K562 (cell line): Measurements from ENCODE around the gene CPED1. TPM values are rescaled to one million over a fixed set of nuclear protein-coding genes. Genes with fewer than 3 reads are reported as not detected.
A peak's percentile ranks its signal among the peaks of the same experiment; 100 is the strongest.

Experiments used
- BHLHE40 ChIP-seq: IDR thresholded peaks from 2 replicates; pipeline ENCODE4 v1.6.1; 2011; ENCODE audit warnings: low read length, improper control_type of control experiment
- BRD9 ChIP-seq: fragments of 450-650 bp; IDR thresholded peaks from 2 replicates; pipeline ENCODE4 v1.6.1; 2018; ENCODE audit warnings: low read depth; ENCODE audit not compliant: partially characterized antibody
- FIP1L1 ChIP-seq: fragments of 200-400 bp; formaldehyde crosslinking; IDR thresholded peaks from 2 replicates; pipeline ENCODE4 v1.6.1; 2018; ENCODE audit warnings: mild to moderate bottlenecking, low read depth, low read length; ENCODE audit not compliant: poor library complexity, severe bottlenecking
- HDAC1 ChIP-seq, 2 experiments: fragments of 450-650 bp; IDR thresholded peaks; 2 replicates each; pipeline ENCODE4 v1.6.1; 2016 to 2017; ENCODE audit warnings: inconsistent platforms in 1 of 2, mild to moderate bottlenecking in 1 of 2, moderate library complexity in 1 of 2
- HLTF ChIP-seq: fragments of 450-650 bp; IDR thresholded peaks from 2 replicates; pipeline ENCODE4 v1.6.1; 2016
- HMGN3 ChIP-seq: IDR thresholded peaks from 2 replicates; pipeline ENCODE4 v1.6.1; 2011; ENCODE audit warnings: borderline replicate concordance, low read depth, mild to moderate bottlenecking, mixed read lengths, low read length; ENCODE audit not compliant: insufficient read length; ENCODE audit errors: extremely low read depth
- IFI16 ChIP-seq: fragments of 250-450 bp; sonication (Bioruptor Pico); IDR thresholded peaks from 2 replicates; pipeline ENCODE4 v2.1.2; 2022; ENCODE audit warnings: mild to moderate bottlenecking, inconsistent platforms
- KHSRP ChIP-seq: fragments of 450-650 bp; IDR thresholded peaks from 2 replicates; pipeline ENCODE4 v1.6.1; 2017
- NFE2 ChIP-seq: IDR thresholded peaks from 2 replicates; pipeline ENCODE4 v1.6.1; 2014; ENCODE audit warnings: antibody characterized with exemption, low read depth
- NRF1 ChIP-seq, 2 experiments: fragments of 450-650 bp; IDR thresholded peaks in 1 of 2; conservative IDR thresholded peaks in 1 of 2; 2 replicates each; pipeline ENCODE4 v1.6.1; 2014; ENCODE audit warnings: mild to moderate bottlenecking in 2 of 2
- POLR2AphosphoS5 ChIP-seq: IDR thresholded peaks from 2 replicates; pipeline ENCODE4 v1.6.1; 2011; ENCODE audit warnings: mild to moderate bottlenecking, low read depth, low read length, moderate library complexity; ENCODE audit not compliant: control insufficient read depth, insufficient read depth
- RAD21 ChIP-seq, 2 experiments: fragments of 250-450 bp in 1 of 2; fragments of 450-650 bp in 1 of 2; sonication (Bioruptor Pico) in 1 of 2; formaldehyde crosslinking in 1 of 2; IDR thresholded peaks in 1 of 2; conservative IDR thresholded peaks in 1 of 2; 2 replicates each; pipeline versions ENCODE4 v1.4.0 to v1.8.0; 2020 to 2022; ENCODE audit warnings: mild to moderate bottlenecking in 2 of 2, moderate library complexity in 1 of 2
- RBM17 ChIP-seq: fragments of 200-400 bp; formaldehyde crosslinking; IDR thresholded peaks from 2 replicates; pipeline ENCODE4 v1.6.1; 2017; ENCODE audit warnings: low read depth, mild to moderate bottlenecking, low read length, borderline replicate concordance
- RFX7 ChIP-seq: fragments of 250-450 bp; sonication (Bioruptor Pico); IDR thresholded peaks from 2 replicates; pipeline ENCODE4 v1.5.1; 2021; ENCODE audit warnings: mild to moderate bottlenecking
- SMARCC2 ChIP-seq: fragments of 450-650 bp; IDR thresholded peaks from 2 replicates; pipeline ENCODE4 v1.6.1; 2017; ENCODE audit warnings: antibody characterized with exemption, moderate library complexity, mild to moderate bottlenecking, low read depth
- SP1 ChIP-seq: sonication (generic); formaldehyde crosslinking; IDR thresholded peaks from 2 replicates; pipeline ENCODE4 v1.8.1; 2022; ENCODE audit warnings: mild to moderate bottlenecking, missing genetic modification reagents
- SUPT5H ChIP-seq: fragments of 450-650 bp; IDR thresholded peaks from 2 replicates; pipeline ENCODE4 v1.6.1; 2016
- TEAD2 ChIP-seq: fragments of 450-650 bp; IDR thresholded peaks from 2 replicates; pipeline ENCODE4 v1.6.1; 2016; ENCODE audit warnings: missing genetic modification characterization, control low read depth, missing compliant biosample characterization
- ZFPM2 ChIP-seq: fragments of 250-450 bp; sonication (Bioruptor Pico); IDR thresholded peaks from 2 replicates; pipeline ENCODE4 v1.5.1; 2022; ENCODE audit warnings: mild to moderate bottlenecking
- ZNF57 ChIP-seq: fragments of 450-650 bp; formaldehyde crosslinking; IDR thresholded peaks from 2 replicates; pipeline ENCODE4 v1.4.0; 2020; ENCODE audit warnings: mild to moderate bottlenecking, moderate library complexity
- ZNF77 ChIP-seq: fragments of 250-450 bp; sonication (Bioruptor Pico); IDR thresholded peaks from 2 replicates; pipeline ENCODE4 v1.5.0; 2020
- polyA plus RNA-seq, 8 experiments: library from polyadenylated mRNA; depleted of rRNA in 4 of 8; stranded (reverse) in 5 of 8; unstranded in 3 of 8; fragments of >200 nt; fragmentation: Nextera tagmentation in 2 of 8; fragmentation: Illumina TruSeq in 1 of 8; extraction: Ambion mirVana in 2 of 8; extraction: Trizol in 1 of 8; gene quantifications; 2 replicates each; pipeline versions ENCODE4 v1.2.1 to v1.2.3, GENCODE V29; 2011 to 2014; ENCODE audit warnings: inconsistent platforms in 1 of 8, missing spikeins in 1 of 8
- total RNA-seq, 7 experiments: library from RNA; depleted of rRNA in 6 of 7; stranded (reverse); fragments of >200 nt in 6 of 7; fragmentation: Illumina TruSeq in 2 of 7; extraction: Trizol in 2 of 7; gene quantifications; 2 replicates each; pipeline versions ENCODE4 v1.2.1 to v1.2.3, GENCODE V29; 2011 to 2021; ENCODE audit warnings: low replicate concordance in 1 of 7
- TF ChIP-seq, protein P1 (sequence below): fragments of 250-450 bp; sonication (Bioruptor Pico); IDR thresholded peaks from 2 replicates; pipeline ENCODE4 v1.4.0; 2020
- TF ChIP-seq, protein P2 (sequence below): fragments of 250-450 bp; sonication (Bioruptor Pico); IDR thresholded peaks from 2 replicates; pipeline ENCODE4 v1.4.0; 2020; ENCODE audit warnings: mild to moderate bottlenecking, moderate library complexity, borderline replicate concordance
- TF ChIP-seq, protein P3 (sequence below): IDR thresholded peaks from 2 replicates; pipeline ENCODE4 v1.6.1; 2014; ENCODE audit warnings: antibody characterized with exemption

CPED1 gene
- total and polyA plus RNA-seq, 9 of the 15 experiments (the other 6 are each of a cell fraction or from before 2014, with no cell fraction given) = 195 to 393 (median 290) TPM

DNA sequence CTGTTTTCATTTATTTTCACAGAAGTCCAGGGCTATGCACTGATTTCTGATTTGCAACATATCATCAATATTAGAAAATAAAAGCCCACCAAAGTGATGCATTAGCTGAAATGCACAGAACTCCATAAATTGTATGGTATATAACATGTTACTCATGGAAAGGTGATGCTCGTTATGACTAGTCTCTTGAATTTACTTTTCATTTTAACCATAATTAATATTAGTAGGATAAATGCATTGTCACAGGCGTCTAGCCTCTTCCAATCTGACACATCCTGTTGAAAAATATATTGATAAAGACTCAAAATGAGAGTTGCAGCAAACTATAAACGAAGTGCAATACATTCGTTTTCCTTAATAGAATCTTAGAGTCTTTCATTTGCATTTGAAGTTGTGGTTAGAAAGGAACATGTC, 92.4 kb downstream of the CPED1 start (continued):
- TF ChIP-seq SP1 (CRISPR knock-in tag) (no peak; the same call in 1 of the 2 replicates), BHLHE40 (no peak), BRD9 (peak; percentile 25), FIP1L1 (no peak), IFI16 (CRISPR knock-in tag) (no peak), ZFPM2 (CRISPR knock-in tag) (peak; percentile 32; the same call in 1 of the 2 replicates), NFE2 (no peak), HMGN3 (no peak), POLR2AphosphoS5 (peak; percentile 1; the same call in 1 of the 2 replicates), NRF1 (conservative IDR thresholded peaks at IDR 0.05 in 1 of 2, IDR thresholded peaks at IDR 0.05 in 1 of 2) (no peak; a peak in 1 of 4 replicates), KHSRP (peak; percentile 3; the same call in 1 of the 2 replicates), HLTF (no peak), SMARCC2 (no peak; the same call in 1 of the 2 replicates), HDAC1 (IDR thresholded peaks at IDR 0.05) (no peak), SUPT5H (0 out of 2 replicates have a peak, but pooled peaks have one; percentile 67), ZNF57 (CRISPR knock-in tag) (no peak), RAD21 (CRISPR knock-in tag; conservative IDR thresholded peaks at IDR 0.05 in 1 of 2, IDR thresholded peaks at IDR 0.05 in 1 of 2) (no peak), RFX7 (CRISPR knock-in tag) (peak; percentile 9; the same call in 1 of the 2 replicates), ZNF77 (CRISPR knock-in tag) (peak; percentile 70; the same call in 1 of the 2 replicates), RBM17 (no peak), TEAD2 (tag) (no peak)
- TF ChIP-seq, protein P1, sequence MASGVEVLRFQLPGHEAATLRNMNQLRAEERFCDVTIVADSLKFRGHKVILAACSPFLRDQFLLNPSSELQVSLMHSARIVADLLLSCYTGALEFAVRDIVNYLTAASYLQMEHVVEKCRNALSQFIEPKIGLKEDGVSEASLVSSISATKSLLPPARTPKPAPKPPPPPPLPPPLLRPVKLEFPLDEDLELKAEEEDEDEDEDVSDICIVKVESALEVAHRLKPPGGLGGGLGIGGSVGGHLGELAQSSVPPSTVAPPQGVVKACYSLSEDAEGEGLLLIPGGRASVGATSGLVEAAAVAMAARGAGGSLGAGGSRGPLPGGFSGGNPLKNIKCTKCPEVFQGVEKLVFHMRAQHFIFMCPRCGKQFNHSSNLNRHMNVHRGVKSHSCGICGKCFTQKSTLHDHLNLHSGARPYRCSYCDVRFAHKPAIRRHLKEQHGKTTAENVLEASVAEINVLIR (CRISPR knock-in tag) = no peak
- TF ChIP-seq, protein P2, sequence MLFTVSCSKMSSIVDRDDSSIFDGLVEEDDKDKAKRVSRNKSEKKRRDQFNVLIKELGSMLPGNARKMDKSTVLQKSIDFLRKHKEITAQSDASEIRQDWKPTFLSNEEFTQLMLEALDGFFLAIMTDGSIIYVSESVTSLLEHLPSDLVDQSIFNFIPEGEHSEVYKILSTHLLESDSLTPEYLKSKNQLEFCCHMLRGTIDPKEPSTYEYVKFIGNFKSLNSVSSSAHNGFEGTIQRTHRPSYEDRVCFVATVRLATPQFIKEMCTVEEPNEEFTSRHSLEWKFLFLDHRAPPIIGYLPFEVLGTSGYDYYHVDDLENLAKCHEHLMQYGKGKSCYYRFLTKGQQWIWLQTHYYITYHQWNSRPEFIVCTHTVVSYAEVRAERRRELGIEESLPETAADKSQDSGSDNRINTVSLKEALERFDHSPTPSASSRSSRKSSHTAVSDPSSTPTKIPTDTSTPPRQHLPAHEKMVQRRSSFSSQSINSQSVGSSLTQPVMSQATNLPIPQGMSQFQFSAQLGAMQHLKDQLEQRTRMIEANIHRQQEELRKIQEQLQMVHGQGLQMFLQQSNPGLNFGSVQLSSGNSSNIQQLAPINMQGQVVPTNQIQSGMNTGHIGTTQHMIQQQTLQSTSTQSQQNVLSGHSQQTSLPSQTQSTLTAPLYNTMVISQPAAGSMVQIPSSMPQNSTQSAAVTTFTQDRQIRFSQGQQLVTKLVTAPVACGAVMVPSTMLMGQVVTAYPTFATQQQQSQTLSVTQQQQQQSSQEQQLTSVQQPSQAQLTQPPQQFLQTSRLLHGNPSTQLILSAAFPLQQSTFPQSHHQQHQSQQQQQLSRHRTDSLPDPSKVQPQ = no peak
- TF ChIP-seq, protein P3, sequence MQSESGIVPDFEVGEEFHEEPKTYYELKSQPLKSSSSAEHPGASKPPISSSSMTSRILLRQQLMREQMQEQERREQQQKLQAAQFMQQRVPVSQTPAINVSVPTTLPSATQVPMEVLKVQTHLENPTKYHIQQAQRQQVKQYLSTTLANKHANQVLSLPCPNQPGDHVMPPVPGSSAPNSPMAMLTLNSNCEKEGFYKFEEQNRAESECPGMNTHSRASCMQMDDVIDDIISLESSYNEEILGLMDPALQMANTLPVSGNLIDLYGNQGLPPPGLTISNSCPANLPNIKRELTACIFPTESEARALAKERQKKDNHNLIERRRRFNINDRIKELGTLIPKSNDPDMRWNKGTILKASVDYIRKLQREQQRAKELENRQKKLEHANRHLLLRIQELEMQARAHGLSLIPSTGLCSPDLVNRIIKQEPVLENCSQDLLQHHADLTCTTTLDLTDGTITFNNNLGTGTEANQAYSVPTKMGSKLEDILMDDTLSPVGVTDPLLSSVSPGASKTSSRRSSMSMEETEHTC = no peak
